GM12801 (cell line): Measurements from ENCODE around the gene PODXL.

Experiments used
- CTCF ChIP-seq: IDR thresholded peaks from one replicate; pipeline ENCODE4 v1.5.1; 2011; ENCODE audit warnings: control low read depth; ENCODE audit not compliant: insufficient read length; ENCODE audit errors: extremely low read depth

Gene PODXL

GRCh38 chr7:131508754-131509486, 47.5 kb downstream of the PODXL start:
- TF ChIP-seq CTCF: no peak

- no peak for TF ChIP-seq CTCF
Measured at GRCh38 chr7:131507592-131508331, 48.7 kb downstream of the PODXL start.

- no peak for TF ChIP-seq CTCF
Measured at GRCh38 chr7:131506597-131506996, 49.8 kb downstream of the PODXL start.

- TF ChIP-seq CTCF: no peak
Measured at GRCh38 chr7:131505636-131506557, 50.5 kb downstream of the PODXL start.

- no peak for TF ChIP-seq CTCF
Measured at GRCh38 chr7:131504157-131504899, 52.1 kb downstream of the PODXL start.

- no peak for TF ChIP-seq CTCF
Measured at GRCh38 chr7:131503639-131504038, 52.8 kb downstream of the PODXL start.
